Activated CD8-positive, alpha-beta T cell treated with anti-CD3 and anti-CD28 coated beads for 36 hours (primary cell): ENCODE measurements around the gene ST3GAL4. TPM values are rescaled to one million over a fixed set of nuclear protein-coding genes. Genes with fewer than 3 reads are reported as not detected.
"Not testable (repeated sequence)": the region's sequence is repeated elsewhere in the genome, so short reads cannot be mapped to it uniquely, and the experiment has no call there.

Source experiments
- ATAC-seq: fragments of 200-7000 bp; cut with Tn5 transposase; one replicate; pipeline ENCODE4 v1.10.0; 2021; ENCODE audit warnings: mild to moderate bottlenecking, moderate library complexity
- CTCF ChIA-PET: fragments of 350-600 bp; sonication (Branson Sonifier 250); formaldehyde crosslinking; loops from one replicate; lab custom pipeline; 2021; ENCODE audit warnings: antibody characterized with exemption; lab: Charles Lee
- POLR2A ChIA-PET: fragments of 350-600 bp; sonication (Branson Sonifier 250); formaldehyde crosslinking; loops from one replicate; lab custom pipeline; 2021; ENCODE audit warnings: antibody characterized with exemption; lab: Charles Lee
- DNase-seq: peaks from one replicate; pipeline ENCODE4 v3.0.0-alpha.2; 2020
- H3K27ac Mint-ChIP-seq: one replicate; pipeline ENCODE4 v1.8.0; 2021; ENCODE audit warnings: mild to moderate bottlenecking, mixed read lengths
- H3K27me3 Mint-ChIP-seq: one replicate; pipeline ENCODE4 v1.8.0; 2021; ENCODE audit warnings: mixed read lengths
- H3K36me3 Mint-ChIP-seq: one replicate; pipeline ENCODE4 v1.8.0; 2021; ENCODE audit warnings: low read depth, mixed read lengths
- H3K4me1 Mint-ChIP-seq: one replicate; pipeline ENCODE4 v1.8.0; 2021; ENCODE audit warnings: low read depth, mixed read lengths
- H3K4me3 Mint-ChIP-seq: one replicate; pipeline ENCODE4 v1.8.0; 2021; ENCODE audit warnings: mild to moderate bottlenecking, moderate library complexity, mixed read lengths
- H3K9me3 Mint-ChIP-seq: one replicate; pipeline ENCODE4 v1.8.0; 2021; ENCODE audit warnings: mixed read lengths
- CTCF ChIP-seq: fragments of 200-600 bp; IDR thresholded peaks from one replicate; pipeline ENCODE4 v1.8.0; 2022; ENCODE audit warnings: antibody characterized with exemption, mild to moderate bottlenecking
- intact Hi-C: fragments of 100-400 bp; cut with micrococcal nuclease; formaldehyde crosslinking; loops from one replicate; pipeline ENCODE4 v1.10.0; 2022
- total RNA-seq, 2 experiments: library from RNA; stranded (reverse); gene quantifications; one replicate each; pipeline ENCODE4 v1.2.3, GENCODE V29; 2021

The ST3GAL4 gene
- total RNA-seq, 2 experiments from 2014 or later: 10.7 to 11.7 TPM

GRCh38 chr11:126396266-126396665 lies 40.8 kb downstream of the ST3GAL4 start:
- H3K9me3 Mint-ChIP-seq, intact Hi-C loops, H3K27me3 Mint-ChIP-seq, H3K4me1 Mint-ChIP-seq, H3K4me3 Mint-ChIP-seq, ATAC-seq, H3K36me3 Mint-ChIP-seq, CTCF ChIA-PET, DNase-seq, POLR2A ChIA-PET, H3K27ac Mint-ChIP-seq: not testable (repeated sequence)

- ATAC-seq (no peak), DNase-seq (no peak)
- intact Hi-C loops: no loop called here
- no peak overlapping the region for H3K4me3 Mint-ChIP-seq
- ChIA-PET CTCF (no interaction called here), POLR2A (no interaction called here)
- H3K4me1 Mint-ChIP-seq: peaks cover 2% of the 10 kb centered on the region
- no peaks in the 10 kb centered on the region for H3K36me3 Mint-ChIP-seq
- H3K27me3 Mint-ChIP-seq: no peaks in the 10 kb centered on the region
- TF ChIP-seq CTCF: no peak
- no peaks in the 10 kb centered on the region for H3K9me3 Mint-ChIP-seq
- H3K27ac Mint-ChIP-seq: no peak overlapping the region
Observed at GRCh38 chr11:126396965-126397364, 41.5 kb downstream of the ST3GAL4 start.

- DNase-seq (no peak), ATAC-seq (no peak)
- no peaks in the 10 kb centered on the region for H3K9me3 Mint-ChIP-seq
- no peak overlapping the region for H3K4me3 Mint-ChIP-seq
- H3K36me3 Mint-ChIP-seq: no peaks in the 10 kb centered on the region
- ChIA-PET POLR2A (no interaction called here), CTCF (no interaction called here)
- H3K27me3 Mint-ChIP-seq: no peaks in the 10 kb centered on the region
- TF ChIP-seq CTCF: no peak
- H3K4me1 Mint-ChIP-seq: no peaks in the 10 kb centered on the region
- H3K27ac Mint-ChIP-seq: no peak overlapping the region
- intact Hi-C loops: no loop called here
Observed at GRCh38 chr11:126398296-126398695, 42.8 kb downstream of the ST3GAL4 start.

- ATAC-seq (no peak), DNase-seq (no peak)
- Mint-ChIP-seq H3K27me3 (no peaks in the 10 kb centered on the region), H3K4me1 (no peaks in the 10 kb centered on the region), H3K27ac (no peak overlapping the region), H3K4me3 (no peak overlapping the region), H3K9me3 (no peaks in the 10 kb centered on the region), H3K36me3 (no peaks in the 10 kb centered on the region)
- TF ChIP-seq CTCF: no peak
- ChIA-PET POLR2A (no interaction called here), CTCF (no interaction called here)
- intact Hi-C loops: no loop called here
Observed at GRCh38 chr11:126398721-126399120, 43.2 kb downstream of the ST3GAL4 start.

- POLR2A ChIA-PET: no interaction called here
- no peak for DNase-seq
- no peaks in the 10 kb centered on the region for H3K9me3 Mint-ChIP-seq
- no peak overlapping the region for H3K27ac Mint-ChIP-seq
- no peaks in the 10 kb centered on the region for H3K36me3 Mint-ChIP-seq
- ATAC-seq: no peak
- H3K27me3 Mint-ChIP-seq: no peaks in the 10 kb centered on the region
- intact Hi-C loops: no loop called here
- H3K4me1 Mint-ChIP-seq: no peaks in the 10 kb centered on the region
- no peak overlapping the region for H3K4me3 Mint-ChIP-seq
- no peak for TF ChIP-seq CTCF
- CTCF ChIA-PET: no interaction called here
Observed at GRCh38 chr11:126400019-126400418, 44.5 kb downstream of the ST3GAL4 start.

- ChIA-PET CTCF (interaction anchor here (1.2 kb wide), 1 partner anchor 9 kb away, joined by 3 read pairs; no protein-coding TSS in a partner anchor), POLR2A (no interaction called here)
- ATAC-seq: no peak
- Mint-ChIP-seq H3K27ac (no peak overlapping the region), H3K27me3 (no peaks in the 10 kb centered on the region), H3K4me1 (no peaks in the 10 kb centered on the region), H3K9me3 (no peaks in the 10 kb centered on the region), H3K4me3 (no peak overlapping the region), H3K36me3 (no peaks in the 10 kb centered on the region)
- TF ChIP-seq CTCF: no peak
- intact Hi-C loops: no loop called here
- DNase-seq: no peak
Observed at GRCh38 chr11:126400479-126400878, 45.0 kb downstream of the ST3GAL4 start.
